Body of pancreas (tissue), 4 donors: Measurements from ENCODE around the gene HID1. TPM values are rescaled to one million over a fixed set of nuclear protein-coding genes. Genes with fewer than 3 reads are reported as not detected.
A peak's percentile ranks its signal among the peaks of the same experiment; 100 is the strongest.

ENCODE experiments used
- ATAC-seq: fragments of 150-250 bp; one replicate; pipeline ENCODE4 v1.9.1; 2016
- DNase-seq, 4 donors: peaks; one replicate each; pipeline ENCODE4 v3.0.0-alpha.2; 2019
- H3K27ac ChIP-seq, 4 donors: fragments of 200-600 bp; sonication (generic); 1 replicate in 3 of 4; 2 replicates in 1 of 4; pipeline versions ENCODE4 v1.5.1 to v1.6.1; 2016 to 2019; ENCODE audit warnings: mild to moderate bottlenecking in 1 of 4, mixed read lengths in 1 of 4, moderate library complexity in 1 of 4
- H3K27me3 ChIP-seq, 2 donors: fragments of 200-600 bp; sonication (generic); one replicate each; pipeline ENCODE4 v1.6.0; 2016; ENCODE audit warnings: mild to moderate bottlenecking in 1 of 2
- H3K36me3 ChIP-seq, 2 donors: fragments of 200-600 bp; sonication (generic); replicated peaks in 1 of 2; 2 replicates each; pipeline ENCODE4 v1.5.1; 2016; ENCODE audit warnings: low read depth in 2 of 2; ENCODE audit not compliant: insufficient read depth in 1 of 2
- H3K4me1 ChIP-seq: fragments of 200-600 bp; sonication (generic); one replicate; pipeline ENCODE4 v1.6.0; 2016
- H3K4me3 ChIP-seq, 2 donors: fragments of 200-600 bp; sonication (generic); 1 replicate in 1 of 2; 2 replicates in 1 of 2; pipeline ENCODE4 v1.5.1; 2016 to 2019
- H3K9me3 ChIP-seq, 3 donors: fragments of 200-600 bp; sonication (generic); 1 replicate in 2 of 3; 2 replicates in 1 of 3; pipeline ENCODE4 v1.5.1; 2016
- CTCF ChIP-seq, 7 experiments: fragments of 450-650 bp in 4 of 7; fragments of 200-600 bp in 3 of 7; sonication (generic) in 3 of 7; IDR thresholded peaks; one replicate each; pipeline ENCODE4 v1.5.1; 2016 to 2019; ENCODE audit warnings: antibody characterized with exemption in 7 of 7
- POLR2A ChIP-seq, 3 donors: fragments of 450-650 bp; IDR thresholded peaks; one replicate each; pipeline ENCODE4 v1.6.1; 2016; ENCODE audit warnings: antibody characterized with exemption in 3 of 3, mild to moderate bottlenecking in 2 of 3
- WGBS, 2 donors: methylation state at CpG; one replicate each; pipeline ENCODE4 v1.1.5; 2017; 5-methylcytosine and 5-hydroxymethylcytosine counted together
- intact Hi-C: fragments of 100-400 bp; cut with DNase I; formaldehyde crosslinking; loops from one replicate; pipeline ENCODE4 v1.15.1; 2023
- total RNA-seq, 2 donors: library from RNA; depleted of rRNA; stranded (reverse); fragments of >200 nt; gene quantifications; one replicate each; pipeline ENCODE4 v1.1.0, GENCODE V29; 2016

The HID1 gene
- total RNA-seq, 2 donors from 2014 or later, result 157 to 164 TPM

DNA sequence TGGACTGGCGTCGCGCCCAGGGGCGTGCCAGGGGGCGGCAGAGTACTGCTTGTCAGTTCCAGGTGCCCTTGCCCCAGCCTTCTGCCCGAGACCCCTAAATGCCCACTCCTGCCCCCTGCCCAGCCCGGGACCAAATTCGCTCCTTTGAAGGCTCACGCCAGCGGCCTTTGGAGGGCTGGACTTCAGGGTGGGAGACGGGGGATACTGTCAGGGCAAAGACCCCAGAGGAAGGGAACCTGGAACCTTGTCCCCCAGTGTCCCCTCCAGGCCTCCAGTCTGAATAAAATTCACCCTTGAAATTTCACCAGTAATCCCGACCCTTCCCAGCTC, 36.1 kb downstream of the HID1 start:
- Histone ChIP-seq H3K27ac (no peak overlapping the region), H3K4me1 (peaks cover 14% of the 10 kb centered on the region), H3K27me3 (peaks cover 0 to 7% of the 10 kb centered on the region in 2 donors), H3K4me3 (no peak overlapping the region), H3K9me3 (no peaks in the 10 kb centered on the region), H3K36me3 (no peaks in the 10 kb centered on the region)
- WGBS, 2 donors, result 25 to 69% methylated on average over 6 to 12 of the region's 12 CpGs
- DNase-seq (peak in 1 of 4 donors; percentile 29), ATAC-seq (no peak)
- intact Hi-C loops, result no loop called here
- no peak for TF ChIP-seq POLR2A (IDR thresholded peaks at IDR 0.05)
- no peak for TF ChIP-seq CTCF (IDR thresholded peaks at IDR 0.05)

- no peak for TF ChIP-seq POLR2A (IDR thresholded peaks at IDR 0.05)
- TF ChIP-seq CTCF (IDR thresholded peaks at IDR 0.05), result no peak
- intact Hi-C loops, result no loop called here
- Histone ChIP-seq H3K27ac (no peak within 1 kb of the TSS), H3K4me1 (peaks cover 14% of the 10 kb centered on the region), H3K27me3 (peaks cover 0 to 7% of the 10 kb centered on the region in 2 donors), H3K36me3 (no peaks in the 10 kb centered on the region), H3K4me3 (no peak within 1 kb of the TSS), H3K9me3 (no peaks in the 10 kb centered on the region)
- WGBS, 2 donors, result 5 to 10% methylated on average over 2 to 73 of the region's 78 CpGs
- DNase-seq, result peak in 1 of 4 donors; percentile 37
- peak; percentile 76 for ATAC-seq
Observed at GRCh38 chr17:74935585-74936469, 36.7 kb downstream of the HID1 start, which contains the start of gene OTOP3. Gene OTOP3 (plus strand): TSS chr17:74935898. CDS start chr17:74935922, 24 bp downstream.

DNA sequence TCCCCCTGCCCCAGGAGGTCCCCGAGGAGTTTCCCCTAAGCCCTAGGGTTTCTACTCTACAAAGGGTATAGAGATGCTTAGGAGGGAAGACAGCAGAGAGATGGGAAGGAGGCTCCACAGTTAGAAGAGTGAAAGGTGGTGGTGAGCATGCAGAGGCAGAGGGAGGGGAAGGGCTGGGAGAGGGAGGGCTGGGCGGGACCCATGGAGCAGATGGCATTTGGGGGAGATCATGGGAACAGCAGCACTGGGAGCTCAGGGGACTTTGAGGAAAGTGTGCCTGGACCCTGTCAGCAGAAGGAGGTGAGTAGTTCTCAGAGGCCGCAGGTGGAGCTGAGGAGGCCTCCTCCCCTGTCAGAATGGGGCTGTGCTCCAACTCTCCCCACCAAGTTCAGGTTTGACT, 37.5 kb downstream of the HID1 start:
- TF ChIP-seq CTCF (IDR thresholded peaks at IDR 0.05) (no peak), POLR2A (IDR thresholded peaks at IDR 0.05) (no peak)
- Histone ChIP-seq H3K9me3 (no peaks in the 10 kb centered on the region), H3K4me1 (peaks cover 14% of the 10 kb centered on the region), H3K4me3 (no peak overlapping the region), H3K36me3 (no peaks in the 10 kb centered on the region), H3K27ac (no peak overlapping the region), H3K27me3 (peaks cover 0 to 7% of the 10 kb centered on the region in 2 donors)
- no peak for DNase-seq
- WGBS, 2 donors, result 80 to 84% methylated on average over 3 of the region's 3 CpGs
- ATAC-seq, result no peak
- intact Hi-C loops, result no loop called here

DNA sequence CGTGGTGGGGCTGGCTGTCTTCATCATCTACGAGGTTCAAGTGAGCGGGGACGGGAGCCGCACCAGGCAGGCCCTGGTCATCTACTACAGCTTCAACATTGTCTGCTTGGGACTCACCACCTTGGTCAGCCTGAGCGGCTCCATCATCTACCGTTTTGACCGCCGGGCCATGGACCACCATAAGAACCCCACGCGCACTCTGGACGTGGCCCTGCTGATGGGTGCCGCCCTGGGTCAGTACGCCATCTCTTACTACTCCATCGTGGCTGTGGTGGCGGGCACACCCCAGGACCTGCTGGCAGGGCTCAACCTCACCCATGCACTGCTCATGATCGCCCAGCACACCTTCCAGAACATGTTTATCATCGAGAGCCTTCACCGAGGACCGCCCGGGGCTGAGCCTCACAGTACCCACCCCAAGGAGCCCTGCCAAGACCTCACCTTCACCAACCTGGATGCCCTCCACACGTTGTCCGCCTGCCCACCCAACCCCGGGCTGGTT, 42.0 kb downstream of the HID1 start:
- H3K4me1 ChIP-seq, result peaks cover 4% of the 10 kb centered on the region
- ATAC-seq (no peak), DNase-seq (no peak)
- peaks cover 0 to 3% of the 10 kb centered on the region in 2 donors for H3K27me3 ChIP-seq
- H3K9me3 ChIP-seq, result no peaks in the 10 kb centered on the region
- no peaks in the 10 kb centered on the region for H3K36me3 ChIP-seq
- H3K27ac ChIP-seq, result no peak overlapping the region
- no peak overlapping the region for H3K4me3 ChIP-seq
- no peak for TF ChIP-seq CTCF (IDR thresholded peaks at IDR 0.05)
- TF ChIP-seq POLR2A (IDR thresholded peaks at IDR 0.05), result no peak
- intact Hi-C loops, result no loop called here
- 82 to 87% methylated on average over 7 to 24 of the region's 24 CpGs for WGBS, 2 donors
